Natural killer cell treated with Interleukin-12 subunit alpha and Interleukin-12 subunit beta and Interleukin-15 and Interleukin-18, amount 100 ng/mL, for 72 hours (primary cell): ENCODE results near the gene PCDHGB5. TPM values are rescaled to one million over a fixed set of nuclear protein-coding genes. Genes with fewer than 3 reads are reported as not detected.
A peak's percentile ranks its signal among the peaks of the same experiment; 100 is the strongest.
"Not testable (repeated sequence)": the region's sequence is repeated elsewhere in the genome, so short reads cannot be mapped to it uniquely, and the experiment has no call there.

ENCODE experiments used
- ATAC-seq, 2 donors: fragments of 150-1000 bp; cut with Tn5 transposase in 1 of 2; sonication (Bioruptor Pico), chemical (Tn5 transposase) in 1 of 2; 2 replicates each; pipeline ENCODE4 v1.10.0; 2021
- DNase-seq: peaks from one replicate; pipeline ENCODE4 v3.0.0; 2022; ENCODE audit warnings: low spot score
- H3K27ac Mint-ChIP-seq, 2 donors: 1 replicate in 1 of 2; 2 replicates in 1 of 2; pipeline ENCODE4 v1.8.0; 2022; ENCODE audit warnings: mixed read lengths in 2 of 2, mild to moderate bottlenecking in 1 of 2, moderate library complexity in 1 of 2
- H3K27me3 Mint-ChIP-seq, 2 donors: 1 replicate in 1 of 2; 2 replicates in 1 of 2; pipeline ENCODE4 v1.8.0; 2022; ENCODE audit warnings: mixed read lengths in 2 of 2
- H3K36me3 Mint-ChIP-seq: one replicate; pipeline ENCODE4 v1.8.0; 2022; ENCODE audit warnings: mixed read lengths
- H3K4me1 Mint-ChIP-seq, 2 donors: 1 replicate in 1 of 2; 2 replicates in 1 of 2; pipeline ENCODE4 v1.8.0; 2022; ENCODE audit warnings: low read depth in 2 of 2, mixed read lengths in 2 of 2, mild to moderate bottlenecking in 1 of 2
- H3K4me3 Mint-ChIP-seq: one replicate; pipeline ENCODE4 v1.8.0; 2022; ENCODE audit warnings: mixed read lengths
- H3K9me3 Mint-ChIP-seq: 2 replicates; pipeline ENCODE4 v1.8.0; 2022; ENCODE audit warnings: mixed read lengths
- total RNA-seq, 2 donors: library from RNA; stranded (reverse); gene quantifications; one replicate each; pipeline ENCODE4 v1.2.3, GENCODE V29; 2022

Gene PCDHGB5
- total RNA-seq, 2 donors from 2014 or later = 1.7 to 2.8 TPM

DNA sequence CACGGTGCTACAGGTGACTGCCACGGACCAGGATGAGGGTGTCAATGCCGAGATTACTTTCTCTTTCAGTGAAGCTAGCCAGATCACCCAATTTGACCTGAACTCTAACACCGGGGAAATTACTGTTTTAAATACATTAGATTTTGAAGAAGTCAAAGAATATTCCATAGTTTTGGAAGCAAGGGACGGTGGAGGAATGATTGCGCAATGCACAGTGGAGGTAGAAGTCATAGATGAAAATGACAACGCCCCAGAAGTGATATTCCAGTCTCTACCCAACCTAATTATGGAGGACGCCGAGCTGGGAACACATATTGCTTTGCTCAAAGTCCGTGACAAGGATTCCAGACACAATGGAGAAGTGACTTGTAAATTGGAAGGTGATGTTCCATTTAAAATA lies 9.1 kb upstream of the PCDHGB5 start:
- H3K36me3 Mint-ChIP-seq = peaks cover 14% of the 10 kb centered on the region
- H3K4me1 Mint-ChIP-seq = peaks cover 0 to 4% of the 10 kb centered on the region in 2 donors
- H3K9me3 Mint-ChIP-seq = no peaks in the 10 kb centered on the region
- ATAC-seq (no peak), DNase-seq (no peak)
- H3K27ac Mint-ChIP-seq = no peak overlapping the region
- H3K27me3 Mint-ChIP-seq = peaks cover 39 to 71% of the 10 kb centered on the region in 2 donors
- H3K4me3 Mint-ChIP-seq = no peak overlapping the region

GRCh38 chr5:141389153-141390042 lies 8.3 kb upstream of the PCDHGB5 start:
- peaks cover 0 to 4% of the 10 kb centered on the region in 2 donors for H3K4me1 Mint-ChIP-seq
- no peak overlapping the region for H3K27ac Mint-ChIP-seq
- peaks cover 43 to 74% of the 10 kb centered on the region in 2 donors for H3K27me3 Mint-ChIP-seq
- H3K4me3 Mint-ChIP-seq = no peak overlapping the region
- H3K9me3 Mint-ChIP-seq = no peaks in the 10 kb centered on the region
- no peak for DNase-seq
- ATAC-seq = no peak
- peaks cover 19% of the 10 kb centered on the region for H3K36me3 Mint-ChIP-seq

DNA sequence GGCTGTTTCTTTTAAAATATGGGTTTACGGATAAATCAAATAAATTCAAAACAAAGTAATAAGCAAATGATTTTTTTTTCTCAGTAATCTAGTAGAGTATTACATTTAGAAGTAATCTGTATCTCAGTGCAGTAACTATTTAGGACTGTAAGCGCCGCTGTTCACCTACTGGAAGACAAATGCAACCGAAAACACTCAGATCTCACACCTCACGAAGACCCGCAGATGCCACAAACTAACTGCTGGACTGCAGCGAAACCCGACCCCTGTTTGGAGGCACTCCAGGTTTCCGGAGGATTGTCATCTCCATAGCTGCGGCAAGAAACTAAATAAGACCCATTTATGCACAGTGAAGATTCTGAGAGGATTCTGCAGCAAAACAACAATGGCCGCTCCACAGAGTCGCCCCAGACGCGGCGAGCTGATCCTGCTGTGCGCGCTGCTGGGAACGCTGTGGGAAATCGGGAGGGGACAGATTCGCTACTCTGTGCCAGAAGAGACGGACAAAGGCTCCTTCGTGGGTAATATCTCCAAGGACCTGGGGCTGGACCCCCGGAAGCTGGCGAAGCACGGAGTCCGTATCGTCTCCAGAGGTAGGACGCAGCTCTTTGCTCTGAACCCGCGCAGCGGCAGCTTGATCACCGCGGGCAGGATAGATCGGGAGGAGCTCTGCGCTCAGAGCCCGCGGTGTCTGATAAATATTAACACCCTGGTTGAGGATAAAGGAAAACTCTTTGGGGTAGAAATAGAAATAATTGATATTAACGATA lies 5.1 kb upstream of the PCDHGB5 start, which contains the start of gene PCDHGA8:
PCDHGA8 (plus strand) TSS at position 205 of the 770 bp plus-strand sequence; CDS start at position 386, 181 bp downstream.
- no peak within 1 kb of the TSS for H3K27ac Mint-ChIP-seq
- H3K4me1 Mint-ChIP-seq = peaks cover 0 to 4% of the 10 kb centered on the region in 2 donors
- peaks cover 41 to 70% of the 10 kb centered on the region in 2 donors for H3K27me3 Mint-ChIP-seq
- DNase-seq = no peak
- no peak for ATAC-seq
- no peak within 1 kb of the TSS for H3K4me3 Mint-ChIP-seq
- no peaks in the 10 kb centered on the region for H3K9me3 Mint-ChIP-seq
- H3K36me3 Mint-ChIP-seq = peaks cover 24% of the 10 kb centered on the region

GRCh38 chr5:141393267-141393666 lies 4.5 kb upstream of the PCDHGB5 start:
- Mint-ChIP-seq H3K36me3 (peaks cover 23% of the 10 kb centered on the region), H3K4me3 (no peak overlapping the region), H3K27ac (no peak overlapping the region), H3K4me1 (peaks cover 0 to 4% of the 10 kb centered on the region in 2 donors), H3K9me3 (no peaks in the 10 kb centered on the region), H3K27me3 (peaks cover 40 to 68% of the 10 kb centered on the region in 2 donors)
- no peak for DNase-seq
- ATAC-seq = no peak

DNA sequence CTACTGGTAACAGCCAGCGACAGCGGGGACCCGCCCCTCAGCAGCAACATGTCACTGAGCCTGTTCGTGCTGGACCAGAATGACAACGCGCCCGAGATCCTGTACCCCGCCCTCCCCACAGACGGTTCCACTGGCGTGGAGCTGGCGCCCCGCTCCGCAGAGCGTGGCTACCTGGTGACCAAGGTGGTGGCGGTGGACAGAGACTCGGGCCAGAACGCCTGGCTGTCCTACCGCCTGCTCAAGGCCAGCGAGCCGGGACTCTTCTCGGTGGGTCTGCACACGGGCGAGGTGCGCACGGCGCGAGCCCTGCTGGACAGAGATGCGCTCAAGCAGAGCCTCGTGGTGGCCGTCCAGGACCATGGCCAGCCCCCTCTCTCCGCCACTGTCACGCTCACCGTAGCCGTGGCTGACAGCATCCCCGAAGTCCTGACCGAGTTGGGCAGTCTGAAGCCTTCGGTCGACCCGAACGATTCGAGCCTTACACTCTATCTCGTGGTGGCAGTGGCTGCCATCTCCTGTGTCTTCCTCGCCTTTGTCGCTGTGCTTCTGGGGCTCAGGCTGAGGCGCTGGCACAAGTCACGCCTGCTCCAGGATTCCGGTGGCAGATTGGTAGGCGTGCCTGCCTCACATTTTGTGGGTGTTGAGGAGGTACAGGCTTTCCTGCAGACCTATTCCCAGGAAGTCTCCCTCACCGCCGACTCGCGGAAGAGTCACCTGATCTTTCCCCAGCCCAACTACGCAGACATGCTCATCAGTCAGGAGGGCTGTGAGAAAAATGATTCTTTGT lies 3.2 kb upstream of the PCDHGB5 start:
- Mint-ChIP-seq H3K36me3 (peaks cover 16% of the 10 kb centered on the region), H3K27me3 (peaks cover 39 to 69% of the 10 kb centered on the region in 2 donors)
- DNase-seq, H3K9me3 Mint-ChIP-seq, H3K27ac Mint-ChIP-seq, ATAC-seq, H3K4me3 Mint-ChIP-seq, H3K4me1 Mint-ChIP-seq: not testable (repeated sequence)

GRCh38 chr5:141398608-141399007 lies 861 bp downstream of the PCDHGB5 start:
- peaks cover 4% of the 10 kb centered on the region for H3K9me3 Mint-ChIP-seq
- H3K4me1 Mint-ChIP-seq = peaks cover 6 to 10% of the 10 kb centered on the region in 2 donors
- DNase-seq (no peak), ATAC-seq (no peak)
- H3K27me3 Mint-ChIP-seq = peaks cover 36 to 55% of the 10 kb centered on the region in 2 donors
- H3K36me3 Mint-ChIP-seq = peaks cover 17% of the 10 kb centered on the region
- H3K4me3 Mint-ChIP-seq = peak overlapping the region; percentile 15
- no peak overlapping the region for H3K27ac Mint-ChIP-seq

GRCh38 chr5:141399555-141400258 lies 2.0 kb downstream of the PCDHGB5 start:
- H3K27me3 Mint-ChIP-seq = peaks cover 38 to 56% of the 10 kb centered on the region in 2 donors

GRCh38 chr5:141402553-141403243 lies 5.0 kb downstream of the PCDHGB5 start, which contains the start of gene PCDHGA9:
Gene PCDHGA9 (plus strand): TSS chr5:141402778. CDS start chr5:141402953, 175 bp downstream.
- peaks cover 4% of the 10 kb centered on the region for H3K9me3 Mint-ChIP-seq
- ATAC-seq = no peak
- H3K27ac Mint-ChIP-seq = no peak within 1 kb of the TSS
- H3K36me3 Mint-ChIP-seq = peaks cover 6% of the 10 kb centered on the region
- DNase-seq = no peak
- H3K4me3 Mint-ChIP-seq = peak within 1 kb of the TSS; percentile 43
- H3K4me1 Mint-ChIP-seq = peaks cover 11 to 12% of the 10 kb centered on the region in 2 donors
- H3K27me3 Mint-ChIP-seq = peaks cover 34 to 54% of the 10 kb centered on the region in 2 donors

More at GRCh38 chr5:141399555-141400258, 2.0 kb downstream of the PCDHGB5 start:
- peaks cover 4% of the 10 kb centered on the region for H3K9me3 Mint-ChIP-seq
- H3K36me3 Mint-ChIP-seq = peaks cover 12% of the 10 kb centered on the region
- peak overlapping the region; percentile 12 for H3K4me3 Mint-ChIP-seq
- ATAC-seq = no peak
- DNase-seq = no peak
- H3K27ac Mint-ChIP-seq = no peak overlapping the region
- H3K4me1 Mint-ChIP-seq = peaks cover 6 to 10% of the 10 kb centered on the region in 2 donors

- no peak for DNase-seq
- Mint-ChIP-seq H3K36me3 (peaks cover 11% of the 10 kb centered on the region), H3K27me3 (peaks cover 36 to 61% of the 10 kb centered on the region in 2 donors), H3K4me1 (peaks cover 15 to 16% of the 10 kb centered on the region in 2 donors), H3K9me3 (peaks cover 4% of the 10 kb centered on the region), H3K27ac (no peak overlapping the region), H3K4me3 (no peak overlapping the region)
- ATAC-seq = no peak
Measured at GRCh38 chr5:141403387-141403786, 5.6 kb downstream of the PCDHGB5 start.

DNA sequence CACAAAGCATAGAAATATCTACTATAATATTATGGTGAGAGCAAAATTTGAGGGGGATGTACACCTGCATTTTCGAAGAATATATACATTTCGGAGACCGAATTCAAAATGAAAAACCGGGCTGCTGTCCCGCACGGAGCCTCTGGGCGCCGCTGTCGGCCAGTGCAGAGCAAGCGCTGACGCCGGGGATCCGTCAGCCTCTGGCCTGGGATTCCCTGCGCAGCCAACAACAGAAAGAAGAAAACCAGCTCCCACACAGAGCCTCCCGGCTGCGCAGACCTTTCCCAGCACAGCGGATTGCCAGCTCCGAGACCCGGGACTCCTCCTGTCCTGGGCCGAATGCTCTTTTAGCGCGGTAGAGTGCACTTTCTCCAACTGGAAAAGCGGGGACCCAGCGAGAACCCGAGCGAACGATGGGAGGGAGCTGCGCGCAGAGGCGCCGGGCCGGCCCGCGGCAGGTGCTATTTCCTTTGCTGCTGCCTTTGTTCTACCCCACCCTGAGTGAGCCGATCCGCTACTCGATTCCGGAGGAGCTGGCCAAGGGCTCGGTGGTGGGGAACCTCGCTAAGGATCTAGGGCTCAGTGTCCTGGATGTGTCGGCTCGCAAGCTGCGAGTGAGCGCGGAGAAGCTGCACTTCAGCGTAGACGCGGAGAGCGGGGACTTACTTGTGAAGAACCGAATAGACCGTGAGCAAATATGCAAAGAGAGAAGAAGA lies 10.2 kb downstream of the PCDHGB5 start, which contains the start of gene PCDHGB6:
PCDHGB6 (plus strand) TSS at position 232 of the 716 bp plus-strand sequence; CDS start at position 414, 182 bp downstream.
- peak within 1 kb of the TSS; percentile 76 for H3K4me3 Mint-ChIP-seq
- ATAC-seq (peak; percentile 80 to 92), DNase-seq (peak; percentile 75)
- peaks cover 19% of the 10 kb centered on the region for H3K36me3 Mint-ChIP-seq
- H3K4me1 Mint-ChIP-seq = peaks cover 20% of the 10 kb centered on the region in 2 donors
- H3K27me3 Mint-ChIP-seq = peaks cover 24 to 60% of the 10 kb centered on the region in 2 donors
- H3K27ac Mint-ChIP-seq = peak within 1 kb of the TSS; percentile 9 to 35
- H3K9me3 Mint-ChIP-seq = not testable (repeated sequence)

- Mint-ChIP-seq H3K9me3 (no peaks in the 10 kb centered on the region), H3K27ac (no peak overlapping the region), H3K36me3 (peaks cover 35% of the 10 kb centered on the region), H3K4me3 (peak overlapping the region; percentile 76), H3K4me1 (peaks cover 31 to 36% of the 10 kb centered on the region in 2 donors), H3K27me3 (peaks cover 26 to 65% of the 10 kb centered on the region in 2 donors)
- no peak for ATAC-seq
- no peak for DNase-seq
Measured at GRCh38 chr5:141409598-141410306, 12.0 kb downstream of the PCDHGB5 start.
